HG03439 (cell line): ENCODE data around the gene PCSK5.

Source experiments
- ATAC-seq: cut with Tn5 transposase; IDR thresholded peaks from one replicate; pipeline ENCODE4 v1.9.1; 2021; ENCODE audit warnings: mild to moderate bottlenecking, moderate library complexity; ENCODE audit not compliant: unreplicated experiment

PCSK5 gene

GRCh38 chr9:75998096-75998780 is 107.8 kb downstream of the PCSK5 start:
- no peak for ATAC-seq

- ATAC-seq: no peak
Measured at GRCh38 chr9:76001459-76001858, 111.0 kb downstream of the PCSK5 start.

GRCh38 chr9:76003041-76003440 is 112.6 kb downstream of the PCSK5 start:
- ATAC-seq: no peak

GRCh38 chr9:76004526-76004925 is 114.1 kb downstream of the PCSK5 start:
- ATAC-seq: peak; percentile 68

GRCh38 chr9:76007935-76008334 is 117.5 kb downstream of the PCSK5 start:
- ATAC-seq: no peak

GRCh38 chr9:76013809-76014208 is 123.3 kb downstream of the PCSK5 start:
- no peak for ATAC-seq

- no peak for ATAC-seq
Measured at GRCh38 chr9:76018235-76018634, 127.8 kb downstream of the PCSK5 start.

- no peak for ATAC-seq
Measured at GRCh38 chr9:76018761-76019160, 128.3 kb downstream of the PCSK5 start.

- no peak for ATAC-seq
Measured at GRCh38 chr9:76020652-76021051, 130.2 kb downstream of the PCSK5 start.

GRCh38 chr9:76022317-76022716 is 131.8 kb downstream of the PCSK5 start:
- ATAC-seq: no peak

GRCh38 chr9:76023715-76024195 is 133.3 kb downstream of the PCSK5 start:
- no peak for ATAC-seq

GRCh38 chr9:76025286-76025685 is 134.8 kb downstream of the PCSK5 start:
- no peak for ATAC-seq

- no peak for ATAC-seq
Measured at GRCh38 chr9:76026796-76027195, 136.3 kb downstream of the PCSK5 start.

- no peak for ATAC-seq
Measured at GRCh38 chr9:76027416-76027815, 136.9 kb downstream of the PCSK5 start.

- ATAC-seq: no peak
Measured at GRCh38 chr9:76027861-76028260, 137.4 kb downstream of the PCSK5 start.

- ATAC-seq: no peak
Measured at GRCh38 chr9:76032038-76032796, 141.7 kb downstream of the PCSK5 start.

- ATAC-seq: no peak
Measured at GRCh38 chr9:76032797-76033373, 142.4 kb downstream of the PCSK5 start.

GRCh38 chr9:76034049-76034448 is 143.6 kb downstream of the PCSK5 start:
- no peak for ATAC-seq

GRCh38 chr9:76036762-76037161 is 146.3 kb downstream of the PCSK5 start:
- no peak for ATAC-seq

- ATAC-seq: no peak
Measured at GRCh38 chr9:76037587-76038225, 147.2 kb downstream of the PCSK5 start.

- ATAC-seq: no peak
Measured at GRCh38 chr9:76038431-76038830, 148.0 kb downstream of the PCSK5 start.
